HepG2 (cell line): ENCODE results near the gene CENPK. TPM values are rescaled to one million over a fixed set of nuclear protein-coding genes. Genes with fewer than 3 reads are reported as not detected.

Experiments used
- HOXA9 ChIP-seq: sonication (generic); formaldehyde crosslinking; IDR thresholded peaks from 2 replicates; pipeline ENCODE4 v1.8.1; 2022; ENCODE audit warnings: missing genetic modification reagents, mild to moderate bottlenecking, moderate library complexity, borderline replicate concordance
- NR1H2 ChIP-seq: sonication (generic); formaldehyde crosslinking; IDR thresholded peaks from 2 replicates; pipeline ENCODE4 v1.8.1; 2022; ENCODE audit warnings: low read depth, missing genetic modification reagents, borderline replicate concordance
- TEAD3 ChIP-seq: optimal IDR thresholded peaks from 2 replicates; pipeline ENCODE3; 2016; ENCODE audit warnings: borderline replicate concordance
- polyA plus RNA-seq, 8 experiments: library from polyadenylated mRNA; depleted of rRNA in 3 of 8; stranded (reverse) in 7 of 8; unstranded in 1 of 8; fragments of >200 nt; fragmentation: Illumina TruSeq in 4 of 8; extraction: Trizol in 4 of 8; gene quantifications; 2 replicates each; pipeline versions ENCODE4 v1.2.1 to v1.2.3, GENCODE V29; 2011 to 2016; ENCODE audit warnings: low read depth in 4 of 8, missing spikeins in 1 of 8, mixed read lengths in 1 of 8; ENCODE audit not compliant: insufficient read depth in 1 of 8
- total RNA-seq, 5 experiments: library from RNA; depleted of rRNA; stranded (reverse); fragments of >200 nt; fragmentation: Illumina TruSeq; extraction: Trizol; gene quantifications; 2 replicates each; pipeline ENCODE4 v1.2.3, GENCODE V29; 2016; ENCODE audit warnings: low read depth in 1 of 5
- TF ChIP-seq, protein P1 (sequence below), 2 experiments: fragments of 450-650 bp in 1 of 2; sonication (generic) in 1 of 2; formaldehyde crosslinking in 1 of 2; IDR thresholded peaks; 2 replicates each; pipeline versions ENCODE4 v1.6.1 to v1.8.0; 2016 to 2022; ENCODE audit warnings: antibody characterized with exemption in 1 of 2, mild to moderate bottlenecking in 1 of 2, missing genetic modification reagents in 1 of 2
- TF ChIP-seq, protein P2 (sequence below): sonication (generic); formaldehyde crosslinking; IDR thresholded peaks from 2 replicates; pipeline ENCODE4 v1.5.1; 2020; ENCODE audit warnings: mild to moderate bottlenecking, missing genetic modification reagents

The CENPK gene
- total and polyA plus RNA-seq, 2 of the 13 experiments (the other 11 are each of a cell fraction or from before 2014, with no cell fraction given) = 14.3 to 54.4 TPM

DNA sequence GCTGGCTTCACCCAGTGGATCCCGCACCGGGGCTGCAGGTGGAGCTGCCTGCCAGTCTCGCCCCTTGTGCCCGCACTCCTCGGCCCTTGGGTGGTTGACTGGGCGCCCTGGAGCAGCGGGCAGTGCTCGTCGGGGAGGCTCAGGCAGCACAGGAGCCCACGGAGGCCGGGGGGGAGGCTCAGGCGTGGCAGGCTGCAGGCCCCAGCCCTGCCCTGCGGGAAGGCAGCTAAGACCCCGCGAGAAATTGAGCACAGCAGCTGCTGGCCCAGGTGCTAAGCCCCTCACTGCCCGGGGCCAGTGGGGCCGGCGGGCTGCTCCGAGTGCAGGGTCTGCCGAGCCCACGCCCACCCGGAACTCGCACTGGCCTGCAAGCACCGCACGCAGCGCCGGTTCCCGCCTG is 77.6 kb downstream of the CENPK start (continued):
- TF ChIP-seq, protein P1, sequence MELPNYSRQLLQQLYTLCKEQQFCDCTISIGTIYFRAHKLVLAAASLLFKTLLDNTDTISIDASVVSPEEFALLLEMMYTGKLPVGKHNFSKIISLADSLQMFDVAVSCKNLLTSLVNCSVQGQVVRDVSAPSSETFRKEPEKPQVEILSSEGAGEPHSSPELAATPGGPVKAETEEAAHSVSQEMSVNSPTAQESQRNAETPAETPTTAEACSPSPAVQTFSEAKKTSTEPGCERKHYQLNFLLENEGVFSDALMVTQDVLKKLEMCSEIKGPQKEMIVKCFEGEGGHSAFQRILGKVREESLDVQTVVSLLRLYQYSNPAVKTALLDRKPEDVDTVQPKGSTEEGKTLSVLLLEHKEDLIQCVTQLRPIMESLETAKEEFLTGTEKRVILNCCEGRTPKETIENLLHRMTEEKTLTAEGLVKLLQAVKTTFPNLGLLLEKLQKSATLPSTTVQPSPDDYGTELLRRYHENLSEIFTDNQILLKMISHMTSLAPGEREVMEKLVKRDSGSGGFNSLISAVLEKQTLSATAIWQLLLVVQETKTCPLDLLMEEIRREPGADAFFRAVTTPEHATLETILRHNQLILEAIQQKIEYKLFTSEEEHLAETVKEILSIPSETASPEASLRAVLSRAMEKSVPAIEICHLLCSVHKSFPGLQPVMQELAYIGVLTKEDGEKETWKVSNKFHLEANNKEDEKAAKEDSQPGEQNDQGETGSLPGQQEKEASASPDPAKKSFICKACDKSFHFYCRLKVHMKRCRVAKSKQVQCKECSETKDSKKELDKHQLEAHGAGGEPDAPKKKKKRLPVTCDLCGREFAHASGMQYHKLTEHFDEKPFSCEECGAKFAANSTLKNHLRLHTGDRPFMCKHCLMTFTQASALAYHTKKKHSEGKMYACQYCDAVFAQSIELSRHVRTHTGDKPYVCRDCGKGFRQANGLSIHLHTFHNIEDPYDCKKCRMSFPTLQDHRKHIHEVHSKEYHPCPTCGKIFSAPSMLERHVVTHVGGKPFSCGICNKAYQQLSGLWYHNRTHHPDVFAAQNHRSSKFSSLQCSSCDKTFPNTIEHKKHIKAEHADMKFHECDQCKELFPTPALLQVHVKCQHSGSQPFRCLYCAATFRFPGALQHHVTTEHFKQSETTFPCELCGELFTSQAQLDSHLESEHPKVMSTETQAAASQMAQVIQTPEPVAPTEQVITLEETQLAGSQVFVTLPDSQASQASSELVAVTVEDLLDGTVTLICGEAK (IDR thresholded peaks at IDR 0.05) = no peak
- TF ChIP-seq, protein P1 (CRISPR knock-in tag; IDR thresholded peaks at IDR 0.05) = no peak
- TF ChIP-seq, protein P2, sequence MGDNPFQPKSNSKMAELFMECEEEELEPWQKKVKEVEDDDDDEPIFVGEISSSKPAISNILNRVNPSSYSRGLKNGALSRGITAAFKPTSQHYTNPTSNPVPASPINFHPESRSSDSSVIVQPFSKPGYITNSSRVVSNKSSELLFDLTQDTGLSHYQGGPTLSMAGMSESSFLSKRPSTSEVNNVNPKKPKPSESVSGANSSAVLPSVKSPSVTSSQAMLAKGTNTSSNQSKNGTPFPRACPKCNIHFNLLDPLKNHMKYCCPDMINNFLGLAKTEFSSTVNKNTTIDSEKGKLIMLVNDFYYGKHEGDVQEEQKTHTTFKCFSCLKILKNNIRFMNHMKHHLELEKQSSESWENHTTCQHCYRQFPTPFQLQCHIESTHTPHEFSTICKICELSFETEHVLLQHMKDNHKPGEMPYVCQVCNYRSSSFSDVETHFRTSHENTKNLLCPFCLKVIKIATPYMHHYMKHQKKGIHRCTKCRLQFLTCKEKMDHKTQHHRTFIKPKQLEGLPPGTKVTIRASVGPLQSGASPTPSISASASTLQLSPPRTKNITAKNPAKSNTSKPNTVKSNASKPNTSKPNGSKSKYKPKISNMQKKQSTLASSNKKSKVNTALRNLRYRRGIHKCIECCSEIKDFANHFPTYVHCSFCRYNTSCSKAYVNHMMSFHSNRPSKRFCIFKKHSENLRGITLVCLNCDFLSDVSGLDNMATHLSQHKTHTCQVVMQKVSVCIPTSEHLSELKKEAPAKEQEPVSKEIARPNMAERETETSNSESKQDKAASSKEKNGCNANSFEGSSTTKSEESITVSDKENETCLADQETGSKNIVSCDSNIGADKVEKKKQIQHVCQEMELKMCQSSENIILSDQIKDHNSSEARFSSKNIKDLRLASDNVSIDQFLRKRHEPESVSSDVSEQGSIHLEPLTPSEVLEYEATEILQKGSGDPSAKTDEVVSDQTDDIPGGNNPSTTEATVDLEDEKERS = no peak
- TF ChIP-seq HOXA9 (no peak), TEAD3 (CRISPR knock-in tag) (no peak), NR1H2 (no peak)
